GM10248 (cell line): Measurements from ENCODE around the gene PCDH9.
"Not testable (repeated sequence)": the region's sequence is repeated elsewhere in the genome, so short reads cannot be mapped to it uniquely, and the experiment has no call there.

Experiments used
- CTCF ChIA-PET: fragments of 300-600 bp; sonication (Branson Sonifier 250); formaldehyde crosslinking; extraction: SDS; loops from one replicate; lab custom pipeline; 2021; ENCODE audit warnings: antibody characterized with exemption; lab: Yijun Ruan, JAX
- POLR2A ChIA-PET: fragments of 350-650 bp; sonication (Branson Sonifier 250); formaldehyde crosslinking; extraction: SDS; loops from one replicate; lab custom pipeline; 2020; ENCODE audit warnings: antibody characterized with exemption; lab: Yijun Ruan, JAX
- DNase-seq: peaks from one replicate; pipeline ENCODE4 v3.0.0; 2012; ENCODE audit errors: extremely low spot score
- TF ChIP-seq, protein P1 (sequence below): IDR thresholded peaks from 2 replicates; pipeline ENCODE4 v1.5.1; 2012; ENCODE audit warnings: mild to moderate bottlenecking, low read depth; ENCODE audit errors: extremely low read depth, missing control alignments, control extremely low read depth

The PCDH9 gene

DNA sequence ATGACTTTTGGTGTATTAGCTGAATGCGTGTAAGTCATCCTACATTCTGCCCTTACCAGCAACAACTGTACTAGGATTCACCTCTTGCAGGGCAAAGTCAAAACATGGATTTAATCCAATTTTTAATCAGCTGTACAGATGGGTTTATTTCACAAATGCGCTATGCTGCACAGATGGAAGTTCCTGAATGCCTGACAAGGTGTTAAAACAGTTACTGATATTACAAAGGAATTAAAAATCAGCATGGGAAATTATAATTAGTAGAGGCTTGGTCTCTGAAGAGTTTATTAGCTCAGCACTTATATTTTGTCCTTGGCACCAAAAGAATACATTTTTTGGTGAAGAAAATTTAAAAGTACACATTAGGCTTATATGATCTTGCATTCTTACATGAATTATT, 448.9 kb downstream of the PCDH9 start:
- CTCF ChIA-PET, result interaction anchor here (1.1 to 2.3 kb wide), 3 partner anchors 10 to 15 kb away, joined by 3 to 9 read pairs (median 8); no protein-coding TSS in a partner anchor
- TF ChIP-seq, protein P1, sequence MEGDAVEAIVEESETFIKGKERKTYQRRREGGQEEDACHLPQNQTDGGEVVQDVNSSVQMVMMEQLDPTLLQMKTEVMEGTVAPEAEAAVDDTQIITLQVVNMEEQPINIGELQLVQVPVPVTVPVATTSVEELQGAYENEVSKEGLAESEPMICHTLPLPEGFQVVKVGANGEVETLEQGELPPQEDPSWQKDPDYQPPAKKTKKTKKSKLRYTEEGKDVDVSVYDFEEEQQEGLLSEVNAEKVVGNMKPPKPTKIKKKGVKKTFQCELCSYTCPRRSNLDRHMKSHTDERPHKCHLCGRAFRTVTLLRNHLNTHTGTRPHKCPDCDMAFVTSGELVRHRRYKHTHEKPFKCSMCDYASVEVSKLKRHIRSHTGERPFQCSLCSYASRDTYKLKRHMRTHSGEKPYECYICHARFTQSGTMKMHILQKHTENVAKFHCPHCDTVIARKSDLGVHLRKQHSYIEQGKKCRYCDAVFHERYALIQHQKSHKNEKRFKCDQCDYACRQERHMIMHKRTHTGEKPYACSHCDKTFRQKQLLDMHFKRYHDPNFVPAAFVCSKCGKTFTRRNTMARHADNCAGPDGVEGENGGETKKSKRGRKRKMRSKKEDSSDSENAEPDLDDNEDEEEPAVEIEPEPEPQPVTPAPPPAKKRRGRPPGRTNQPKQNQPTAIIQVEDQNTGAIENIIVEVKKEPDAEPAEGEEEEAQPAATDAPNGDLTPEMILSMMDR, result no peak
- POLR2A ChIA-PET, result no interaction called here
- no peak for DNase-seq

- CTCF ChIA-PET, result interaction anchor here (1.1 to 2.3 kb wide), 3 partner anchors 10 to 15 kb away, joined by 3 to 9 read pairs (median 8); no protein-coding TSS in a partner anchor
These were observed 449.3 kb downstream of the PCDH9 start for GRCh38 chr13:66780814-66781213.

DNA sequence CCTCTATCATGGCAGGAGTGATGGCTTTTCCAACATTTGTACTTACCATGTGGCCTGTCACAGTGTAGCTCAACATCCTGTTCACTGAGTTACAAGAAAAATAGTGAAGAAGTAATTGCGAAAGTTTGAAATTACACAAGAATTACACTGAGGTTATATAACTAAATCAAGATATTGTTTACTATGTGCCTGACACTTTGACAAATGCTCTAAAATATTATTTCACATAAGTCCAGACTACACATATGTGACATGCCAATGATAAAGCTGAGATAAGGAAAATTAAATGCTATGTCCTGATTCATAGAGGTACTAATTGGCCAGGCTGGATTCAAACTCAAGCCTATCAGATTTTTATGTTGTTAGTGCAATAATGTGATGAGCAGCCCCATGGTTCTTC, 451.7 kb downstream of the PCDH9 start:
- TF ChIP-seq, protein P1, result no peak
- DNase-seq, result no peak
- ChIA-PET POLR2A (no interaction called here), CTCF (no interaction called here)

More at GRCh38 chr13:66780814-66781213, 449.3 kb downstream of the PCDH9 start:
- POLR2A ChIA-PET, result no interaction called here
- no peak for DNase-seq
- TF ChIP-seq, protein P1, result no peak

GRCh38 chr13:66775196-66775595, 454.9 kb downstream of the PCDH9 start:
- DNase-seq, result no peak
- TF ChIP-seq, protein P1, result no peak
- ChIA-PET CTCF (interaction anchor here (0.9 to 1.4 kb wide), 3 partner anchors 10 to 21 kb away, joined by 3 read pairs; no protein-coding TSS in a partner anchor), POLR2A (no interaction called here)

DNA sequence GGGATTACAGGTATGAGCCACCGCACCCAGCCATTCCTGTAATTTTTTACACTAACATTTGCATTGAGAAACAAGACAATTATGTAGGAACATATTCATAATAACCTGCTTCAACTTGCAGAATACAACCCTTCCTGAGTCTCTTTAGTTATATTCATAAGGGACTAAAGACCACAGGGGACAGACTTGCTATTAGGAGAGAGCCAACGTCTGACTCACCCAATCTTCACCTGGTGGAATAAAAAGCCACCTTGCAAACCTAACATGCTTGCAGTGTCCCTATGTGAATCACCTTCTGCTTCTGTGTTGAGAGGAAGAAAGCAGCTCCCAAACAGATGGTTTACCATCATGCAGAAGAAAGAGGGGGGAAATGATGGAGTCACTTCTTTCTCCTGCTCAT, 456.1 kb downstream of the PCDH9 start:
- ChIA-PET POLR2A (no interaction called here), CTCF (no interaction called here)
- TF ChIP-seq, protein P1, result no peak
- DNase-seq, result no peak

GRCh38 chr13:66765559-66765958, 464.6 kb downstream of the PCDH9 start:
- ChIA-PET CTCF (interaction anchor here (1.1 to 2.0 kb wide), 5 partner anchors 10 to 17 kb away, joined by 3 to 12 read pairs (median 3); no protein-coding TSS in a partner anchor), POLR2A (no interaction called here)
- TF ChIP-seq, protein P1, result no peak
- DNase-seq, result no peak

GRCh38 chr13:66760678-66761077, 469.5 kb downstream of the PCDH9 start:
- CTCF ChIA-PET, result interaction anchor here (1.5 kb wide), 1 partner anchor 36 kb away, joined by 3 read pairs; no protein-coding TSS in a partner anchor
- DNase-seq, POLR2A ChIA-PET: not testable (repeated sequence)
